SHP77 (cell line): ENCODE data around the gene PTPRH.

Experiments used
- DNase-seq, 2 experiments: peaks; one replicate each; lab custom pipeline; 2025; lab: John Stamatoyannopoulos, UW

PTPRH gene

DNA sequence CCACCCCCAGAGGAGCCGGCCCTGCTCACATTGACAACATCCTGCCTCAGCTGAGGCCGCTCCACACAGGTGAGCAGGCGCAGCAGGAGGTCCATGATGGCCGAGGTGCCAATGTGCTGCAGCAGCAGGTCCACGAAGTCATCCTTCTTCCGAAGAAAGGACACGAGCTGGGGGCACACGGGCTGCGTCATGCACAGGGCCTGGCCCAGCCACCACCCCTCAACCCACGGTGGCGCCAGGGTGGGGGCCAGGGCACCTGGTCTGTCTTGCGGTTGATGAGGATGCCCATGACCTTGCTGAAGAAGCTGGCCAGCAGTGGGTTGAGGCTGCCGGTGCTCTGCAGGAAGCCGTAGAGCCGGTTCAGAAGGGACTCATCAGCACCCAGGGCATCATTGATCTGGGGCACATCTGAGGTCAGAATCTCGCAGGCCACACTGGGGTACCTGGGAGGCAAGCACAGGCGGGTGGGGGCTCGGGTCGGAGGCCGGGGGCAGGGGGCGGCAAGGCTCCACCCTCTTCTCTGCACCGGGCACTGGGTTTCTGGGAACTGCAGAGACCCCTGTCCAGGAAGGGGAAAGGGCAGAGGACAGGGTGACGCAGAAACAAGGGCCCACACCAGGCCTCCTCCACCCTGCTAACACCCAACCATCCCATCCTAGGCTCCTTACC, 36.1 kb upstream of the PTPRH start:
- DNase-seq: no peak

GRCh38 chr19:55244004-55244680, 34.8 kb upstream of the PTPRH start:
- DNase-seq: no peak

DNA sequence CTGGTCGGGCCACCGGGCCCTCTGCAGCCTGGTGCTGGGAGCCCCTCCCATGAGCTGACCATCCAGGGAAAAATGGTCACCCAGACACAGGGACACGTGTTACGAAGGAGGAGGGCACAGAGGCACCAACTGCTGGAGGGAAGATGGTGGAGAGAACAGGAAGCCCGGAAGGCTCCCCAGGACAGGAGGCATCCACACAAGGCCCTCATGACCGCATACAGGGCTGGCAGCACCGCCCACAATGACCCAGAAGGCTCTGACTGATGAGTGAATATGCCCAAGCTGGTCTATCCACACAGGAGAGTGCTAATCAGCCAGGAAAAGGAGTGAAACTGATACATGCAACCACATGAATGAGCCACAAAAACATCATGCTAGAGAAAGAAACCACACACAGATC, 33.2 kb upstream of the PTPRH start:
- DNase-seq: no peak

GRCh38 chr19:55241935-55242464, 32.7 kb upstream of the PTPRH start:
- DNase-seq: no peak

DNA sequence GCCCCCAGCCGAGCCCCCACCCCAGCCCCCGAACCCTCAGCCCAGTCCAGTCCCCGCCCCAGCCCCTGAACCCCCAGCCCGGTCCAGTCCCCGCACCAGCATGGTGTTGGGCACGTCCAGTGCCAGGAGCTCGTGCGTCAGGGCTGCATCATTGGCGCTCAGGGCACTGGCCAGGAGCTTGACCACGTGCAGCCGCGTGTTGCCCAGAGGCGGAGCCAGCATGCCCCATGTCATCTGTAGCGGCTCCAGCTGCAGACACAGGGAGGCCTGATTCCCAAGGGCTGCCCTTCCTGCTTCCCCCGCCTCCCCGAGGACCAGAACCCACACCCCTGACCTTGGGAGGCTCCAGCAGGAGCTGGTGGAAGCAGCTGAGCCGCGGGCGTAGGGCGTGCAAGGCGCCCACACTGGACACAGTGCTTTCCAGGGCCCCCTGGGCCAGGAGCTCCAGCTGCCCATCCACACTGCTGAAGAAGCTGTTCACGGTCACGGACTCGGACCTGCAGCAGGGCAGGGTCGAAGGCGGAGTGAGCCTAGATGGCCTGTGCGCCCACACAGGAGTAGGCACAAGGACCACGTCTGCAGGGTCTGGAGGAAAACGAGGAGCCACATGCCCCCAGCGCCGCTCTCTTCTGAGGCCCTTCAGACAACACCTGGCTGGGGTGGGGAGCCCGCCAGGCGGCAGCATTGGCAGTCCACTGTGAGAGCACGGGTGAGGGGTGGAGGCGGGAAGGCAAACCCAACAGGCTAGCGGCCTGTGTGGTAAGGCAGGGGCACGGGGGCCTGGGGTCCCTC, 32.0 kb upstream of the PTPRH start:
- no peak for DNase-seq

DNA sequence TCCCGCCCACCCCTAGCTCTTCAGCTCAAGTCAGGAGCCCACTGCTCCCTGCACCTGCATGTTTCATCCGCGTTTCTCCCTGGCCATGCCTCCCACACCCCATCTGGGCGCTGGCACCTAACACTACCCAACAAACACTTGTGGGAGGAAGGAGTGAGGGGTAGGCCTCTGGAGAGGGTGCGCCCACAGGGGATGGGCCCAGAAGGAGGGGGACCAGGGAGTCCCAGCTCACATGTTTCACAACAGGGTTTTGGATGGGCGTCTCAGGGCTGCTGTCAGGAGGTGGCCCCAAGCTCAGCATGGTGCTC, 31.4 kb upstream of the PTPRH start:
- no peak for DNase-seq

DNA sequence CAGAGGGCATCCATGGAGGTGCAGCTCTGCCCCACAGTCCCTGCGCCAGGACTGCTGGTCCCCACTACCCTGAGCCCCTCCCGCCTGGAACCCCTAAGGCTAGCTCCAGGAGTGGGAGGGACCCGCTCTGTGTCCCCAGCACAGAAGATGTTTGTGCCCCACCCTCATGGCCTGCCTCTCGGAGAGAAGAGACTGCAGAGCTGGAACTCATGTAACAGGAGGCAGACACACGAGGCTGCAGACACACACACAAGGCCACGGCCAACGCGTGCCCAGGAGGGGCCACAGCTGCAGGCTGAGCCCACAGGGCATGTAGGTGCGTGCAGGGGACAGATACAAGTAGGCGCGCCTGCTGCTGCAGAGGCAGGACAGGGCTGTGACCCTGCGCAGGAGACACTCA, 29.7 kb upstream of the PTPRH start:
- no peak for DNase-seq

DNA sequence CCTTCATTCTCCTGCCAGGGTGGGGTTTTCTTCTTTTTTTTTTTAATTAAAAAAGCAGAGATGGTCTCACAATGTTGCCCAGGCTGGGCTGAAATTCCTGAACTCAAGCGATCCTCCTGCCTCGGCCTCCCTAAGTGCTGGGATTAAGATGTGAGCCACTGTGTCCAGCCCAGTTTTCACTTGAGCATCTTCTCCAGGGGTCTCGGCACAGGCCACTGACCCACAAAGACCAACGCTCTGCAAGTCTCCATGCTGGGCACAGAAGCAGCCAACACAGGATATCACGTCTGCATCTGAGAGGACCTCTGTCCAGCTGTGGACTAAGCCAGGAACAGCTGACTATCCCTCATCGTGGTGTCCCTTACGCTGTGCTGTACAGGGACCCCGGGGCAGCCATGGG, 28.7 kb upstream of the PTPRH start:
- DNase-seq: no peak

GRCh38 chr19:55232986-55233385, 23.7 kb upstream of the PTPRH start:
- no peak for DNase-seq

- DNase-seq: no peak
Observed at GRCh38 chr19:55232286-55232602, 22.9 kb upstream of the PTPRH start.

- no peak for DNase-seq
Observed at GRCh38 chr19:55231391-55232285, 22.3 kb upstream of the PTPRH start.

DNA sequence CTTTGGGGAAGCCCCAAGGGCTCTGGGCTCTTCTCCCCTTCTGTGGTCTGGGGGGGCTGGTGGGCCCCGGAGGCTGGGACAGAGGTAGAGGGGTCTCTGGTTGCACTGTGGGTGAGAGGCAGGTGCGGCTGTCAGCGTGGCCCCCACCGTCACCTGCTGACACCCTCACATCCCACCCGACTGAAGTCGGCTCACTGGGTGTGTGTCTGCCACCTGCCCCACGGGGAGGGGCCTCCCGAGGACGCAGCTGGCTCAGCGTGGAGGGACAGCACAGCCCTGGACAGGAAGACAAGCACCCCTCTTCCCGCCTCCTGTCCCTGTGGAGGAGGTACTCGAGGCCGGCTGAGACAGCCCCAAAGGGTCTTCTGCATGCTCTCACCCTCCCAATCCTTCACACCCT, 21.5 kb upstream of the PTPRH start:
- no peak for DNase-seq

DNA sequence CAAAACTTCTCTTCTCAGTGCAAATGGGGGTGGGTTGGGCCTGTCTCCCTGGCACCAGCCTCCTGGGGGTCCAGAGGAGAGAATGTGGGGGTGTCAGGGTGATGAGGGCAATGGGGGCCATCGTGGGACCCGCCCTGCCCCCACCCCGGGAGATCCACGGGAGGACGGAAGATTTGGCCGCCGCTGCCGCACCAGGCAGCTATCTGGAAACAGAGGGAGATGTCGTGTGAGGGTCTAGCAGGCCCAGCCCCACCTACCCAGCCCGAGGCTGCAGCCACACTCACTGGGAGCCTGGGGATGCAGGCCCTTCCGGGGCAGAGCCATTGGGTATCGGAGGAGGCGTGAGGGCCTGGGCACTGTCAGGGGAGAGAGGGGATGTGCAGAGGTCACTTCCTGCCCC, 21.0 kb upstream of the PTPRH start:
- no peak for DNase-seq

DNA sequence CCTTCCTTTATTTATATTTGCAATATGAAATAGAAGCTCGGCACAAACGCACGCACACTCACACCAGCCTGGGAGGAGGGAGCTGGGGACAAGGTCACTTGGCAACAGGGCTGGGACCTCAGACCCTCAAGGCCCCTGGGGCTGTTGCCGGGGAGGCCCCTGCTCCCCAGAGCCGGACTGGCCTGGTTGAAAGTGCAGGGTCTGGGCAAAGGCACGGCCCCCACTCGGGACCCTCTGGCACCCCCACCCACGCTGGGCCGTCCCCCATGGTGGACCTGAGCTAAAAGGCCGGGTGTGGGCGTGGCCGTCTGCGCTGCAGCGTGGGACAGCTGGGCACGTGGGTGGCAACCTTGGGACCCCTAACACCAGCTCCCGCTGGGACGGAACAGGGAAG, 20.5 kb upstream of the PTPRH start:
- DNase-seq: no peak

DNA sequence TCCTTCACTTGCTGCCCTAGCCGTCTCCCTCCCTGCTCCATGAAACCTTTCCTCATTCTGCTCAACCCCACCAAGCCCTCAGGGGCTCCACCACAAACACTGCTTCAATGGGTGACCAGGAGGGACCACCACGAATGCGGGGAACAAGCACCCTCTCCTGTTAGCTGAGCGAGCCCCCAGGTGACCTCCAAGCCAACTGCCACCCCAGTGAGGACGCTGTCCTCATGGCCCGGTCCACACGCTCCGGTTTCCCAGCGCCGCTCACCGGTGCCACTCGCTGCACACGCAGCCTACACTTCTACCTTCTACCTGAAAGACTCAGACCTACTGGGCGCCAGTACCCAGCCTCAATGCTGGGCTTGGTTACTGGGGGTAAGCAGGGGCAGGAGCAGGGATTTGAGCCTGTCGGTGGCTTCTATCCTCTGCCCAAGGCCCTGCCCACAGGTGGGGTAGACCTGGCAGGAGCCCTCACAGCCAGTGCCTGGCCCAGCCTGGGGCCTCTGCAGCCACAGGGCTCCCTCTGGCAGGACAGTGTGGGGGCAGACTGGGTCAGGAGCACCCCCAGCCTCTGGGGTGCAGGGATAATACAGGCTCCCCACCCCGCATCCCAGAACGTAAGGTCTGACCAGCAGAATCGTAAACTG, 20.0 kb upstream of the PTPRH start:
- no peak for DNase-seq

DNA sequence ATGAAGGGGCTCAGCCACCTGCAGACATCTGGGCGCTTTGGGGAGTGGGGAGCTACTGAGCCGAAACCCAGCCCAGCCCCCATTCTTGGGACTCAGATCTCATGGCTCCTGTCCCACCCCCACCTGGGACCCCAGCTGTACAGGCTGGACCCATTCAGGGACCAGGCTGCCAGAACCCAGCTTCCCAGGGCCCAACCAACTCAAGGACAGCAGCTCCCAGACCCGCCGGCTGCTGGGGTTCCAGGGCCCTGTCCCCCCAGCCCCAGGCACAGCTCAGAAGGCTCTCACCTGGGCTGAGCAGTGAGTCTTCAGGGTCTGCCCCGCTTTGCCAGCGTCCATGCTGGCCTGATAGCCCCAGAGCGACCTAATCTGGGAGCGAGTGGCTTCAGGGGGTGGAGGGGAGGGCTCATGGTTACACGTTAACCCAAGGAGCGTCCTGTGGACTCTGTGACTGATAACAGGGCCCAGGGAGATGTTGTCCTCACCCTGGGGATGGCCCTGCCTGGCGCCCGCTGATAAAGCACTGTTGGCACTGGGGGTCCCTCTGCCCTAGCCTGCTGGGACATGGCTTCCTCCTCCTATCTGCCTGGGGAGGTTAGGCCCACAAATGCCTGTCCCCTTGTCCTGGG, 19.2 kb upstream of the PTPRH start, which contains the start of gene TMEM86B:
TMEM86B (minus strand) TSS at position 361 of the 629 bp plus-strand sequence; CDS start at position 339, 22 bp downstream.
- DNase-seq: no peak

- no peak for DNase-seq
Observed at GRCh38 chr19:55228015-55228391, 18.7 kb upstream of the PTPRH start.

DNA sequence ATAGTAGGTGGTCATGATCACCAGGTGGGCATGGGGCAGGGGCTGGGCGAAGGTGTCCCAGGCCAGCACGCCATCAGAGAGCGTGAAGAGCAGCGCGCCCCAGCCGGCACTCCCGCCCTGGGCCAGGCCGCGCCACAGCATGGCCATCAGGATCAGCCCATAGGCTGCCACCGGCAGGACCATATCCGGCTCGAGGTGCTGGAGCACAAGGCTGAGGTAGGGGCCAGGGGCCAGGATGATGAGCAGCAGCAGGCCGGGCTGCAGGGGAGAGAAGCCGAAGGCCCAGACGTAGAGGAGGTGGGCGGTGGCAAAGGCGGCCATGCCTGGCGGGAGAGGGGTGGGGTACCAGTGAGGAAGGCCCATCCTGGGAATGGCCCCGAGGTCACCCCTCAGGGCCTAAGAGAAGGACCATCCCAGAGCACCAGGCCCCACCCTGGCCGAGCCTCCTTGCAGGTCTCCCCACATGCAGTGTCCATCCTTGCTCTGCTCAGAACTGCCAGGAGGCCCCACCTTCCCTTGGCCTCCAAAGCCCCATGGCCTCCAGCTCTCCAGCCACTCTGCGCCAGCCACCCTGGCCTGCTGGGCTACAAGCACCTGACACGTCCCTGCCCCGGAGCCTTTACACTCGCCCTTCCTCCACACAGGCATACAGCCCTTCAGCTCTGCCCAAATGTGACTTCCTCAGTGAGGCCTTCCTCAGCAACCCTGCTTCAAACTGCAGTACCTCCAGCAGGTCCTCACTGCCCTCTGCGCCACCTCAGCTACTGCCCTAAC, 18.1 kb upstream of the PTPRH start:
- no peak for DNase-seq

GRCh38 chr19:55226788-55227187, 17.5 kb upstream of the PTPRH start:
- no peak for DNase-seq

- no peak for DNase-seq
Observed at GRCh38 chr19:55226273-55226672, 17.0 kb upstream of the PTPRH start.
